DLD1 (cell line): ENCODE results near the gene TECTA.
"Not testable (repeated sequence)": the region's sequence is repeated elsewhere in the genome, so short reads cannot be mapped to it uniquely, and the experiment has no call there.

Experiments used
- in situ Hi-C: cut with HindIII; loops from 2 replicates; pipeline ENCODE4 v1.10.0; 2017; ENCODE audit warnings: low sequenced_read_pairs

The TECTA gene

DNA sequence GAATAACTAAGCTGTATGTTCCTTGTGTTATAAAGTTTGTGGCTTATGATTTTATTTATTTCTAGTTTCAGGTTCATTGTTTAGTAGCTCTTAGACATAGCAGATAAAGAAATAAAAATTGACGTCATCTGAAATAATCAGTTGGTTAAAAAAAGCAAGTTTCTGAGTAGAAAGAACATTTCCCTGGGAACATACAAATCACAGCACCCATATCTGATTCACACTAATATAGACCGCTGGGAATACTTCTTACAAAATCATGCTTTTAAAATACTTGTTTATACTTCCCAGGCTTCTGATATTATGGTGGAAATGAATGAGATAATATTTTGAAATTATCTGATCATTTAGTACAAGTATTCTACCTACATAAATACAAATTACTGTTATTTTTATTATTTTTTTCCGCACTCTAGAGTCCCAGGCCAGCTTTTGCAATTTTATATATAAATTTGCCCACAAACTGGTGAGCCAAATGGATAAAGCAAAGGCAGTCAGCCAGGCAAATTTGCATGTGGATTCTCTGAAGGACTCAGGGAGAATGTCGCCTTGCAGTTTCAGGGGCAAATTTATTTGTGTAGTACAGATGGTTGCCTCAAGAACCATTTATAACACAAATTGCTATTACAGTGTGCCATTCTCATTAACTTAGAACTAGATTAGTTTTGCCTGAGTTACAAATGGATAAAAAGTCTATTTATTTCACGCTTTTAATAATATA, 128.6 kb downstream of the TECTA start:
- in situ Hi-C loops: no loop called here

DNA sequence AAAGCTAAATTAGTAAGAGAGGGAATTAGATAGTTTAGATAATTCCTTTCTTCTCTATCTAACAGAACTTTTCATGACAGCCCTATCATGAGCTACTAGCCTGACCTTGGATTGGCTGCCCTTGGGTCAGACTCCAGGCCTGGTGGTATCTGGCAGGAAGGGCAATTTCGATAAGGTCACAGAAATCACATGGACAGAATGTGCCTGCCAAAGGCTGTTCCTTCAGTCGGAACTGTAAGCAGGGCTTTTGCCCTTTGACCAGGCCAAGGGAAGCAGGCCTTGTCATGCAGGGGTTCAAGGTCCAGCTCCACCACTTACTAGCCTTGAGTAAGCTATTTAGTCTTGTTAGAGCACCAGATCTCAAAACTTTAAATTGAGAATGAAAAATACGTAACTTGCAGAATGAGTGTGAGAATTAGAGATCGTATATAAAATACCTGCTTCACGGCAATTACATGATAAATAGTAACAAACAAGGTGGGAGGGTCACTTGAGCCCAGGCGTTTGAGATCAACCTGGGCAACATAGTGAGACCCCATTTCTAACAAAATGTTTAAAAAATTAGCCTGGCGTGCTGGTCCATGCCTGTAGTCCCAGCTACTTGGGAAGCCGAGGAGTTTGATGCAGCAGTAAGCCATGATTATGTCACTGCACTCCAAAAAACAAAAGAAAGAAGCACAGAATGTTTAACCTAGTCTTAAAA, 130.7 kb downstream of the TECTA start:
- in situ Hi-C loops: no loop called here

GRCh38 chr11:121235057-121235456, 134.0 kb downstream of the TECTA start:
- in situ Hi-C loops: no loop called here

- in situ Hi-C loops: no loop called here
These were observed 135.3 kb downstream of the TECTA start for GRCh38 chr11:121236115-121237001.

- in situ Hi-C loops: not testable (repeated sequence)
These were observed 136.2 kb downstream of the TECTA start for GRCh38 chr11:121237247-121237646.

- in situ Hi-C loops: no loop called here
These were observed 136.9 kb downstream of the TECTA start for GRCh38 chr11:121237686-121238658.

DNA sequence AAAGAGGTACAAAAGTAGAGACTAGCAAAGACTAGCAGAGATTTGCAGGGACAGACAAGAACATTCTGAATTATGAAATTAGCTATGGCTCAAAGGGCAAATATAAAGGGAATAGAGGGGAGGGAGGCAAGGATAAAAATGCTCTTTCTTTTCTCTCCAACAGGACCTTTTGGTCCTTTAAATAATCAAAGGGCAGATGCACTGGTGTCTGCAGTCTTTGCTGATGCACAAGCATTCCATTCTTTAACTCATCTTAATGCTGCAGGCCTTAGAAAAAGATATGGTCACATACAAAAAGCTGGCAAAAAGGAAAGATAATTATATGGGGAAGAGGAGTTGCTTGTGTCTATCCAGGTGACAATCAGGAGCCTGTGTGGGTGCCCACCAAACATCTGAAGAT, 137.9 kb downstream of the TECTA start:
- in situ Hi-C loops: no loop called here

DNA sequence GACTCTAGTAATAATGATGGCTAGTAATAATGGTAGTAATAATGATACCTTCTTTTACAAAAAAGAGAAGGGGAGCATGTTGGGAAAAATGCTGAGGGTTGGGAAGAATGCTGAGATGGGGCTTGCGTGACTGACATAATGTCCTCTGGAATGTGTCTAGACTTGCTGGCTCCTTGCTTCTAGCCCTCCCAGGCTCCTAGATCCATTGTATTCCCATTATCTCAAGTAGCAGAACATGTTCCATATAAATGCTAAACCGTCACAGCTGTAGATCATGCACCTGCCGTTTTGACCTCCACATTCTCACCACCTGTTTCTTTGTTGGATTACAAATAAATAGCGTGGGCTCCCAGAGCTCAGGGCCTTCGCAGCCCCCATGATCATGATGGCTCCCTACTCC, 139.0 kb downstream of the TECTA start:
- in situ Hi-C loops: not testable (repeated sequence)

DNA sequence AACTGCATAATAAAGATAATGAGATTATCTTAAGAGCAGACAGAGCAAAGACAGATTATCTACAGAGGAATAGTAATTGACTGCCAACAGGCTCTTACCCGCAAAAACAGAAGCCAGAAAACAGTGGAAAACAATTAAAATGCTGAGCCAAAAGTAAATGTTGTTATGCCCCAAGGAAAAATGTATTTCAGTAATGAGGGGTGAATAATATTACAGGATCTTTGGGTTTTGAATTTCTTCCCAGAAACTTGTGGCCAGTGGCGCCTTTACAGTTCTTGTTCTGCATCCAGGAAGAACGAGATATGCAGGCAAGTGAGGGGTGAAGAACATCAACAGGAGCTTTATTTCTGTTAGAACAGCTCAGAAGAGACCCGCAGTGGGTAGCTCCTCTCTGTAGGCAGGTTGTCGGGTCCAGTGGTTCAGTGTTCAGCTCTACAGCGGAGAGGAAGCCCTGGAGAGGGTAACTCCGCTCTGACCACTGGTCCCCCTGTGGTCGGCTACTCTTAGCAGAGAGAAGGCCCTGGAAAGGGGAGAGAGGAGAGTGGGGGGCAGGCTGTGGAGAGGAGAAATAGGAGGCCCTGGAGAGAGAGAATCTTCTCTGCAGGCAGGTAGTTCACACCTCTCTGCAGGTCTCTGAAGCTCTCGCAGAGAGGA, 139.7 kb downstream of the TECTA start:
- in situ Hi-C loops: no loop called here
